GM12874 (cell line): ENCODE measurements around the gene AQP10.

Experiments
- TF ChIP-seq, protein P1 (sequence below): IDR thresholded peaks from 2 replicates; pipeline ENCODE4 v1.5.1; 2011; ENCODE audit warnings: low read depth, mild to moderate bottlenecking, control low read depth, low read length, moderate library complexity; ENCODE audit not compliant: insufficient read depth

Gene AQP10

DNA sequence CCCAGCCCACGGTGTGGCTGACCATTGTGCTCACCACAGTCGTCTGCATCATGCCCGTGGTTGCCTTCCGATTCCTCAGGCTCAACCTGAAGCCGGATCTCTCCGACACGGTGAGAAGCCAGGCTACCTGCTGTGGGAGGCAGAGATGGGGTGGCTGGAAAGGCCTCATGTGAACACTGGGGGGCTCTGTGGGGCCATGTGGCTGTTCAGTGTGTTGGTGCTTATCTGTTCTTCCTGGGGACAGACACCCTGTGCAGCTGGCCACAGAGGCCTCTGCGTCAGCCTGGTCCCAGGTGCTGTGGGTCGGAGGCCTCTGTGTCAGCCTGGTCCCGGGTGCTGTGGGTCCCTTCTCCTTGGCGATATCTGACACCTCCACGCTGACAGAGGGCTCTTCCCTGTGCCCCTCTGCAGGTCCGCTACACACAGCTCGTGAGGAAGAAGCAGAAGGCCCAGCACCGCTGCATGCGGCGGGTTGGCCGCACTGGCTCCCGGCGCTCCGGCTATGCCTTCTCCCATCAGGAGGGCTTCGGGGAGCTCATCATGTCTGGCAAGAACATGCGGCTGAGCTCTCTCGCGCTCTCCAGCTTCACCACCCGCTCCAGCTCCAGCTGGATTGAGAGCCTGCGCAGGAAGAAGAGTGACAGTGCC lies 27.7 kb downstream of the AQP10 start:
- TF ChIP-seq, protein P1, sequence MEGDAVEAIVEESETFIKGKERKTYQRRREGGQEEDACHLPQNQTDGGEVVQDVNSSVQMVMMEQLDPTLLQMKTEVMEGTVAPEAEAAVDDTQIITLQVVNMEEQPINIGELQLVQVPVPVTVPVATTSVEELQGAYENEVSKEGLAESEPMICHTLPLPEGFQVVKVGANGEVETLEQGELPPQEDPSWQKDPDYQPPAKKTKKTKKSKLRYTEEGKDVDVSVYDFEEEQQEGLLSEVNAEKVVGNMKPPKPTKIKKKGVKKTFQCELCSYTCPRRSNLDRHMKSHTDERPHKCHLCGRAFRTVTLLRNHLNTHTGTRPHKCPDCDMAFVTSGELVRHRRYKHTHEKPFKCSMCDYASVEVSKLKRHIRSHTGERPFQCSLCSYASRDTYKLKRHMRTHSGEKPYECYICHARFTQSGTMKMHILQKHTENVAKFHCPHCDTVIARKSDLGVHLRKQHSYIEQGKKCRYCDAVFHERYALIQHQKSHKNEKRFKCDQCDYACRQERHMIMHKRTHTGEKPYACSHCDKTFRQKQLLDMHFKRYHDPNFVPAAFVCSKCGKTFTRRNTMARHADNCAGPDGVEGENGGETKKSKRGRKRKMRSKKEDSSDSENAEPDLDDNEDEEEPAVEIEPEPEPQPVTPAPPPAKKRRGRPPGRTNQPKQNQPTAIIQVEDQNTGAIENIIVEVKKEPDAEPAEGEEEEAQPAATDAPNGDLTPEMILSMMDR, result no peak

DNA sequence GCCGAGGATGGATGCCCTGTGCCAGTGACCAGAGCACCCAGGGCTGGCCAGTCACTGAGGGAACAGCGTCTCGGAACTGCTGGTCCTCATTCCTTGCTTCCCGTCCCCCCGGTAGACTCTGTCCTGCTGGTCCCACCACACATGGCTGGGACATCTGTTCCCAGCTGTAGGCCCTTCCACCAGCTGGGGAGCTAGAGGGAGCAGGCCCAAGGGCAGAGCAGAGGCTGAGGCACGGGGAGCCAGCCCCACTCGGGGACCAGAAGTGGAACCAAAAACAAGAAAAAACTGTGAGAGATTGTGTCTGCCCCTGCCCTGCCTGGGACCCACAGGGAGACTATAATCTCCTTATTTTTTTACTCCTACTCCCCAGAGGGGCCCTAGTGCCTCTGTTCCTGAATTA lies 28.2 kb downstream of the AQP10 start:
- TF ChIP-seq, protein P1, result no peak

DNA sequence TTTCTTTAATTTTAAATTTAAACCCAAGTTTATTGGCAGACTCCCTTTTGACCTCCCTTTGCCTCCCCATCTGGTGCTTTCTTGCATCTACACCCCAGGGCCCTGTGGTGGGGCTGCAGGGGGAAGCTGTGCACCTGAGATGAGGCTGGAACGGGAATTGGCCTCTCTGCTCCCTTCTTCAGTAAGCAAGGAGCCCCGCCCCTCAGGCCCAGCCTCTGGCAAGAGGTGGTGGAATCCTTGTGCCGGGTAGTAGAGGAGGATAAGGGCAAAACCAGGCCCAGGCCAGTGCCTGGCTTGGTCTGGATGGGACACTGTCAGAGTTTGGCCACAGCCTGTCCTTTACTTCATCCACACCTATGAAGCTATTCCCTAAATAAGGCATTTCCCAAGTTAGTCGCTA lies 29.5 kb downstream of the AQP10 start:
- TF ChIP-seq, protein P1, result no peak

DNA sequence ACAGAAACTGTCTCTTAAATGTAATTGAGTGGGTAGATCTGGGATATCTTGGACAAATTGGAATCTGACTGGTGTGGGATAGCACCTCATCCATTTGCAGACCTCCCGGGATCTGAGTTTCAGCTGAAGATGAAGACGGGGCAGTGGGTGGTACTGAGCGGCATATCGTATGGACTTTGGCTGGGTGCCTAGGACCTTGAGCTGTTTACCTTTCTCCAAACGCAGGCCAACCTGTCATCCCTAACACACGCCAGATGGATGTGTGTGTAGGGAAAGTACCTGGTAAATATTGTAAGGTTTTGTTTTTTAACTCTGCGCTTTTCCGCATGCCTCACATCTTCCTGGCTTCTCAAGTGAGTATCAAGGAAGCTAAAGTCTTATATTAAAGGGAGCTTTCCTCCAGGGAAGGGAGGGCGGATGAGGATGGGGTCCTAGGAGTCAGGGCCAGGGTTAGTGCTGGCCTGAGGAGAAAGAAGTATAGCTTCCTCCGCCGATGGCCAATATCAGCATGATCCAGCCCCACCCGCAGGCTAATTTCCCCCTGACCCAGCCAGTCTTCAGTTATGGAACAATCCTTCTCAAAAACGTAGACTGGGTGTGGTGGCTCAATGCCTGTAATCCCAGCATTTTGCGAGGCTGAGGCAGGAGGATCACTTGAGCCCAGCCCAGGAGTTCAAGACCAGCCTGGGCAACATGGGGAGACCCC lies 30.6 kb downstream of the AQP10 start:
- TF ChIP-seq, protein P1, result no peak

DNA sequence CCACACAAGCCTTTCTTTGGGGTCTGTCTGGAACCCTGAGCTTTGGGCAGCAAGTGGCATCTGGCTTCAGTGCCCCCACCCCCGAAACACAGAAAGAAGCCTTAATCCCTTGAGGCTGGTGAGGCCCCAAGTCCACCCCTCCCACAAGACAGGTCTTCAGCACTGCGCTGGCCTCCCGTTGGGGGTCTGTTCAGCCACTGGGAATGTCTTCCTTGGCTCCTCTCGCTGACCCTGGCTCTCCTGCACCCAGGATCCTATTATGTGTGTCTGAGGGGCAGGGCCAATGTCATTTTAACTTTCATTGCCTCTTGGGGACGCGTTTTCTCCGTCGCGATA lies 31.3 kb downstream of the AQP10 start:
- TF ChIP-seq, protein P1, result no peak

DNA sequence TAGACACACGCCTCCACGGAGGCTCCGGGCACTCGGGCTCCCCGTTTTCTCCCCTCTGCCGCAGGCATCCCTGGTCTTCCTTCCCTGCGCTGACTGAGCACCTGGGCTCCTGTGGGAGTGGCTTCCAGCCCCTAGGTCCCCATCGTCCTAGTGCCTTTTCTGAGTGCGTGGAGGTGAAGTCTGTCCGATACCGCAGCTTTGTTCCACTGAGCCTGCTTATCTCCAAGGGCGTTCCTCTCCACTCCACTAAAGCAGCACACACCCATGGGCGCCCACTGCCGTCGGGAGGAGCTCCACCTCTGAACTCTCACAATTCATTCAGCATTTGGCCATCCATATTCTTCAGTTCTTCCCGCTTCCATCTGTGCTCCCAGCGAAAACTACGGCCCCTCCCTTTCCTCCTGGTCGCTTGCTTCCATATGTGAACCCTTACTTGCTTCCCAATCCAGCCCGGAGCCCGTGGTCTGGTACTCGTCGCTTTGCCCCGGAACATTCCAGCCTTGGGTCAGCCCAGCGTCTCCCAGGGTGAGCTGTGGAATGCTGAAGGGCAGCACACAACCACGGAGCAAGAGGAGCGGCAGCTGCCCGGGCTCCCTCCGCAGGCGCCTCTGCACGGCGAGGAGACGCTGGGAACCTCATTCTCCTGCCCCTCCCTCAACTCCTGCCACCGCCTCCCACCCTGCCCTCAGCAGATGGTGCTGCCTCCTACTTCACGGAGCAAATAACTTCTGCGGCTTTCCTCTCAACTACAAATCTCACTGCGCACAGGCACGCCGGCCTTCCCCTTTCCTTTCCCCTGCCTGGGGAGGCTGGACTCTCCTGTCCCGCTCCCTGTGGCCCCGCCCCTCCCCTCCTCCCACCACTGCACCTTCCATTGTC lies 31.9 kb downstream of the AQP10 start:
- TF ChIP-seq, protein P1, result no peak

DNA sequence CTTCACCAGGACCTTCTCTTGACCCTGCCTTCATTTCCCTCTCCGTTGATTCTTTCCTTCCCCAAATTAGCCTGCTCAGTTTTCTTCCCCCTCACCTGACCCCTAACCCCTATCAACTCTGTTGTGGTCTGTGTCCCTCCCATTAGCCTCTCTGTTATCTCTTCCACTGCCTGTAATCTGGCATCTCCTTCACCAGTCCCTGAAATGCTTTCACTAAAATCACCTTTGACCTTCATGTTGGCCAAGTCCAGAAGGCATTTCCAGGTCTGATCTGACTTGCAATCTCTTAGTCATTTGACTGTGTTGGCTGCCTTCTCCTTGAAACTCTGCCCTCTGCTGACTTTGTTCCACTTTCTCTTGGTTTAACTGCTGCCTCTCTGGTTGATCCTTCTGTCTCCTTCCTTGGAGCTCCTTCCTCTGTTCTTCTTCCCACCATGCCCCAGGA lies 32.6 kb downstream of the AQP10 start:
- TF ChIP-seq, protein P1, result peak; percentile 27; the same call in 1 of the 2 replicates
